HG03354 (cell line): Measurements from ENCODE around the gene TM9SF1.

ENCODE experiments used
- ATAC-seq: cut with Tn5 transposase; IDR thresholded peaks from one replicate; pipeline ENCODE4 v1.9.1; 2021; ENCODE audit warnings: mild to moderate bottlenecking; ENCODE audit not compliant: unreplicated experiment, poor library complexity, severe bottlenecking

TM9SF1 gene

DNA sequence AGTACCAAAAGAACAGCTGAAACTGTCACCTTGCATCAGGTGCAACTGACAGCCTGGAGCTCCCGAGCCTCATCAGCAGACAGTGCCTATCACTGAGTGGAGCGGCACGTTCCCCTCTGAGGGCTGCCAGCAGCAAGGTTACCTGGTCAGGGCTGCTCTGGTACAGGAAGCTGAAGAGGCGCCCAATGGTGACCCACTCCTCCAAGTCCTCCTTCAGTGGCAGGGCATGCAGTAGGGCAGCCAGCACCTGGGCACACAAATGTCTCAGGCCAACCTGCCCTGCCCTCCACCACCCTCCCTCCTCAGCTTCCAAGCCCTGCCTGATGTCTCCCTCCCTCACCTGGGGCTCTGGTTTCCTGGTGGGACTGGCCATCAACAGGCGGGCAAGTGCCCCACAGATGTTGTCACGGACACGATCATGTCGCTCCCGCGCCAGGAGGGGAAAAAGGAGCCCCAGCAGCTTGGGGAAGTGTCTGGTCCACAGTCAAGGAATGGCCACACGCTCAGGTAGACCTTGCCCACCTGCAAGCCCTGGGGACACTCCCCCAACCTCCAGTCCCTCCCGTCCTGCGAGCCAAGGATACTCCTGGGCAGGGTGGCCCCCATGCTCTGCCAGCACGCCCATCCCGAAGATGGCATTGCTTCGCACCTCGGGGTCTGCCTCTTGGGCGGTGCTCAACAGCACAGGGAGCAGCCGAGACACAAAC lies 13.7 kb downstream of the TM9SF1 start:
- ATAC-seq = no peak

DNA sequence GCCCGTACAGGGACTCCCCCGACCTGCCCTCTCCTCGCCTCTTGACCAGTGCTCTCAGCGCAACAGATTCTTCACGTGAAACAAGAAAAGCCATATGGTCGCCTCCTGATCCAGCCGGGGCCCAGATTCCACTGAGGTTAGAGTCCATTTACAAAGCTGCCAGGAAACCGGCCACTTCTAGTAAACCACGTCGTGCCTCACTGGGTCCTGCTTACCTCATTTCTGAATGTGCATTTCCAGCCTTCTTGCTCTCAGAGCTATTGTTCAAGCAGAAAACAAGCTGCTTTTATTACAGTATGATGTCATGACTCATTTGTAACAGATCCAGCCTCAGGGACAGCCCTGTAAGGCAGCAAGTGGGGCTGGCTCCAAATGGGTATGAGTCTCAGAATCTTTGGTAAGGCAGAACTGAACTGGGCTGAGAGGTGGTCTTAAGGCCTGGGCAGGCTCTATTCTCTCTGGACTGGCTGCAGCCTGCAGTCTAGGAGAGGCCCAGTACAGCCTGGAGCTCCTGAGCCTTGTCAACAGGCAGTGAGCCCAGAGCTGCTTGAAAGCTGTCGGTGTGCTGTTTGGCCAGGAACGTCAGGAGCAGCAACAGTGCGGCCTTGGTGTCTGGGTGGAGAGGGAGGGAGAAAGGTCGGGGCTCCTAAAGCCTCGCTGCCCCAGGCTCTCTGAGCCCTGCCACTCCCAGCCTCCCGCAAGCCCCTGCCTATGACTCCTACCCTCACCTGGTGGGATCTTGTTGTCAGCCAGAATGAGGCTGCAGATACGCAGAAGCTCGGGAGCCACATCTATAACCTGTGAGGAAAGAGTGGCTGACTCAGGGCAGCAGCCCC lies 15.1 kb downstream of the TM9SF1 start:
- ATAC-seq = no peak

DNA sequence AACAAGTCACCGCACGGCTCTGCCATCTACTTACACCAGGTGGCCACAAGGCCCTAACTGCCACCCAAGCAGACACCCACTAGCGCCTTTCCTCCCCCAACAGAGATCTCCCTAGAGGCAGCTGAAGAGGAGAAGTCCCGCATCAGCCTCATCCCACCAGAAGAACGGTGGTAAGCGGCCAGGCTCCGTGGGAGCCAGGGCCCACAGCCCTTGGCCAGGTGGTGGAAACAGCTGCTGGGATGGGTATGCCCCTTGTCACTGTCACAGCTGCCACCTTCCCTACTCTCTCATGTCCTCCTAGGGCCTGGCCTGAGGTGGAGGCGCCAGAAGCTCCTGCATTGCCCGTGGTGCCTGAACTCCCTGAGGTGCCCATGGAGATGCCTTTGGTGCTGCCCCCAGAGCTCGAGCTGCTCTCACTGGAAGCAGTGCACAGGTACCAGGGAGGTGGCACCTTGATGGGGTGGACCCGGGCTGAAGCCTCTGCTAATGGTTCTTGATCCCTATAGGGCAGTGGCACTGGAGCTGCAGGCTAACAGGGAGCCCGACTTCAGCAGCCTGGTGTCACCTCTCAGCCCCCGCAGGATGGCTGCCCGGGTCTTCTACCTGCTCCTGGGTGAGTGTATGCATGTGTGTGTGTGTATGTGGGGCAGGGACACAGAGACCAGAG lies 15.8 kb downstream of the TM9SF1 start:
- no peak for ATAC-seq

DNA sequence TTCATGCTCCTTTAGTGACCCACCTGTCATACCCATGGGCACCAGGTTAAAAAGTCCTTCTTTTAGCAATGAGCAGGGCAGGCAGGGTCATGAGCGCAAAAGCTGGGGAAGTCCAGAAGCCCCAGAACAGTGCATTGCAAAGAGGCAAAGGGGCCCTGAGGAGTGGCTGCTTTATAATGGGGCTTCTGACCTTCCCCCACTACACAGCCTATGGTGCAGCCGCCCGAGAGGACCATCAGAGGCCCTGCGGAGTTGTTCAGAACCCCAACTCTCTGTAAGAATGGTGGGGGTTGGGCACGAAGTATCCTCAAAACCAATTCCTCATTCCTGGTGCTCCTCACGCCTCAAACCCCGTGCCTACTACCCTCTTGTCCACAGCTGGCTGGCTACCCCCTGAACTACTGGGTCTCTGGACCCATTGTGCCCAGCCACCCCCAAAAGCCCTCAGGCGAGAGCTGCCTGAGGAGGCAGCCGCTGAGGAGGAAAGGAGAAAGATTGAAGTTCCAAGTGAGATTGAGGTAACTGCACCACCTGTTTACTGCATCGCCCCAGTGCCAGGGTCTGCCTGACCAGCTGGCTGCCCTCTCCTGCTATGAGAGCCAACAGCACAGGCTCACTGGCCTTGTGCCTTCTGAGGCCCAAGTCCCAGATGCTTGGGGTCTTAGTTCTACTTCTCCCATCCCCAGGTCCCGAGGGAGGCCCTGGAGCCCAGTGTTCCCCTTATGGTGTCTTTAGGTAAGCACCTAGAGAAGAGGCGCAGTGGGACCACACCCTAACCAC lies 16.7 kb downstream of the TM9SF1 start:
- no peak for ATAC-seq

DNA sequence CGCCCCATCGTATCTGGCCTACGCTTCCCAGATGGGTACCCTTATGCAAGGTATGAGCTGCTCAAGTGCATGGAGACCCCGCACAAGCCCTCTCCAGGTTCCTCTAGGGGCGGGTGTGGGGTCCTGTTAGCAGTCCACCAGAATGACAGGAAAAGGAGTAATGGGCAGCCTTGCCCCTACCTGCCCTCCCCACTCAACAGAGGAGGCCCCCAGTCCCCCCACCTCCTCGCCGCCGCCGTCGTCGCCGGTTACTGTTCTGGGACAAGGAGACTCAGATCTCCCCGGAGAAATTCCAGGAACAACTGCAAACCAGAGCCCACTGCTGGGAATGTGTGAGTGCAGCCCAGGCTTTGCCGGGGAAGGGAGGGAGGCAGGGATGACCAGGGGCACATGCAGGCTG lies 17.4 kb downstream of the TM9SF1 start:
- no peak for ATAC-seq

DNA sequence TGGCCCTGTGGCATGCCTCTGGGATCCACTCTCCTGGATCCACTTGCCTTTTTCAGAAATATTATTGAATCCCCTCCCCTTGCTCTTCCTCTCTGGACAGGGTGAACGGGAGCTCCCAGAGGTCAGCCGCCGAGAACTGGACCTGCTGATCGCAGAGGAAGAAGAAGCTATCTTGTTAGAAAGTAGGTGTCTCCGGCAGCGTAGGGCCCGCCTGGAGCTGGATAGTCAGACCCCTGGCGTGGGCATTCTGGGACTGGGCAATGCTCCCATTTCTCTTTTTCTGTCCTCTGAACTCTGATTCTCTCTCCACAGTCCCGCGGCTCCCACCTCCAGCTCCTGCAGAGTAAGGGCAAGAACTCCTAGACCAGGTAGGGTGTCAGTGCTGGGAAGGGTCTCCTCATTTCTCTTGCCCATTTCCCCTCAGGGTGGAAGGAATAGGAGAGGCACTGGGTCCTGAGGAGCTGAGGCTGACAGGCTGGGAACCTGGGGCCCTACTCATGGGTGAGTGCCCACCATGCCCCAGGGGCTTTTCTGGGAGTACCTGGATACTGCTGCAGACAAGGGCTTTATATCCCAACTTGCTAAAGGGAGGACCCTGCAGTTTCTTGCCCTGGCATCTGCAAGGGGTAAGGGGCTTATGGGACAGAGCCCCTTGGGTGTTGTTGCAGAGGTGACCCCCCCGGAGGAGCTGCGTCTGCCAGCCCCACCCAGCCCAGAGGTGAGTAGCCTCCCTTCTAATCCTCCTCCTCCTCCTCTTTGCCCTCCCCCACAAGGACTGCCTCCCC lies 18.0 kb downstream of the TM9SF1 start:
- no peak for ATAC-seq

DNA sequence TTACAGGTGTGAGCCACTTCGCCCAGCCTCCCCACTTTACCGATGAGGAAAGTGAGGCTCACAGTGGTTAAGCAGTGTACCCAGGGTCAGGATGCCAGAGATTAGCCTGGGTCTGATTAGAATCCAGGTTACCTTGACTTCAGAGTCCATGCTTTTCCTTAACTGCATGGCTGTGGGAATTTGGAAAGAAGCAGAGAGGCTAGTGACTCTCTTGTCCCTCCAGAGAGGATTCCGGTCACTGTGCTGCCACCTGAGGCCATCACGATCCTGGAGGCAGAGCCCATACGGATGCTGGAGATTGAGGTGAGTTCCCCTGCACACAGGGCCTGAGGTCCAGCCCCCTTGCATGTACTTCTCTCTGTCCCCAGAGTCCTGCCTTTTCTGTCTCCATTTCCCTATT lies 18.6 kb downstream of the TM9SF1 start:
- no peak for ATAC-seq

DNA sequence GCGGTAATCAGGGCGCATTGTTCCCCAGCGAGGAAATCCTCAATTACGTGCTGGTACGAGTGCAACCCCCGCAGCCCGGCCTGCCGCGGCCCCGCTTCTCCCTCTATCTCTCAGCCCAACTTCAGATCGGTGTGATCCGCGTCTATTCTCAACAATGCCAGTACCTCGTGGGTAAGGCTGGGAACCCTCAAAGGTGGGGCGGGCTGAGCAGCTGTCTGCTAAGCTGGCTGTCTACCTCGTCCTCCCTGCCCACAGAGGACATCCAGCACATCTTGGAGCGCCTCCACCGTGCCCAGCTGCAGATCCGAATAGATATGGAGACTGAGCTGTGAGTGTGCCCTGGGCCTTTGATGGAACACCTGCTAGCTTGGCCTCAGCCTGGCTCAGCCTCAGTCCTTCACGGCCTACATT lies 22.4 kb downstream of the TM9SF1 start:
- no peak for ATAC-seq

DNA sequence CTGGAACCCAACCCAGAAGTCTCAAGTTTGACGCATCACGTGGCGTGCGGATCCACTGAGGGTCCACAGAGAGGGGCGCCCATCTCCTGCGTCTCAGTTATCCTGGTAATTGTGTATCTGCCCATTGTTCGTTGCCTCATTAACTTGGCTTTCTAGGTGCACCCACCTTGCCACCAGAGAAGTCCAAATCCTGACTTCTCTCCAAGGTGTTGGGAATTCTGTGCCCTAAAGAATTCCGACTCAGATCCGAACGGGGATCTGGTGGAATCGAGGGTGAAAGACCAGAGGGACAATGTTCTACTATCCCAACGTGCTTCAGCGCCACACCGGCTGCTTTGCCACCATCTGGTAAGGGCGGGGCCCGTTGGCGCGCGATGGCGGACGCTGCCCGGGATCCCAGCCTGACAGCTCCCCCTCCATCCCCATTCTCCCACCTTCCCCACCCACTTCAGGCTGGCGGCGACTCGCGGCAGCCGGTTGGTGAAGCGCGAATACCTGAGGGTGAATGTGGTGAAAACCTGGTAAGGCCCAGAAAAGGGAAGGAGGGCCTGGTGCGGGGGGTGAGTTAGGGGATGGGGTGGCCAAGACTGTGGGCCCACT lies 22.9 kb downstream of the TM9SF1 start:
- ATAC-seq = no peak

DNA sequence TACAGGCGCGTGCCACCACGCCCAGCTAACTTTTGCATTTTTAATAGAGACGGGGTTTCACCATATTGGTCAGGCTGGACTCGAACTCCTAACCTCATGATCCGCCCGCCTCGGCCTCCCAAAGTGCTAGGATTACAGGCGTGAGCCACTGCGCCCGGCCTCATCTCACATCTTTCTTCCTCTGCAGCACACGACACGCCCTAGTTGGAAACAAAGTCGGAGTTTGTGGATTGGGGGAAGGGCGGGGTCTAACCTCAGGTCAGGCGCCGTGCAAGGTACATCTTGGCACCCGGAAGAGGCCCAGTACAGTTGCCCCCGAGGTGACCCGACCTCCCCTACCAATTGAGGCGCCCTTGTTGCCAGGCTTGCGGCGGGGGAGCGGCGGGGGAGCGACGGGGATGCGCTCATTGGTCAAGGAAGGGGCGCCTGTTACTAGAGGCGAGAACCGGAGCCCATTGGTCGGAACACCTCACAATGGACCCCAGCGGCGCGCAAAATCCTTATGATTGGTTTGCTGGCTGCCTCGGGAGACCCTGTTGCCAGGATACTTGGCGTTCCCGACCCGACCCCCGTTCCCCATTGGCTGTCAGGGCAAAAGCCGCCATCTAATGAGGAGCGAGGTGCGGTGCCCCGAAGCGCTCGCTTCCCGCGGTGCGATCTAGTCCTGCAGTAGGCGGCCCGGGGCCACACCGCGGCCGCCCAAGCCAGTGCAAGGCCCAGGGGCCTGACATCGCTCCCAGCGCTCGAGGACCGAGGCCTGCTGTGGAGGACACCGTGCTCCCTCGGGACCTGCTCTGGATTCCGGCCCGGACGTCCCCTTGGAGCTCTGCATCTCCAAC lies 23.6 kb downstream of the TM9SF1 start, which contains the start of gene REC8:
Gene REC8 (plus strand): TSS at position 659 of the 839 bp plus-strand sequence. CDS start 473 bp downstream, outside the sequence.
- ATAC-seq = peak; percentile 88

DNA sequence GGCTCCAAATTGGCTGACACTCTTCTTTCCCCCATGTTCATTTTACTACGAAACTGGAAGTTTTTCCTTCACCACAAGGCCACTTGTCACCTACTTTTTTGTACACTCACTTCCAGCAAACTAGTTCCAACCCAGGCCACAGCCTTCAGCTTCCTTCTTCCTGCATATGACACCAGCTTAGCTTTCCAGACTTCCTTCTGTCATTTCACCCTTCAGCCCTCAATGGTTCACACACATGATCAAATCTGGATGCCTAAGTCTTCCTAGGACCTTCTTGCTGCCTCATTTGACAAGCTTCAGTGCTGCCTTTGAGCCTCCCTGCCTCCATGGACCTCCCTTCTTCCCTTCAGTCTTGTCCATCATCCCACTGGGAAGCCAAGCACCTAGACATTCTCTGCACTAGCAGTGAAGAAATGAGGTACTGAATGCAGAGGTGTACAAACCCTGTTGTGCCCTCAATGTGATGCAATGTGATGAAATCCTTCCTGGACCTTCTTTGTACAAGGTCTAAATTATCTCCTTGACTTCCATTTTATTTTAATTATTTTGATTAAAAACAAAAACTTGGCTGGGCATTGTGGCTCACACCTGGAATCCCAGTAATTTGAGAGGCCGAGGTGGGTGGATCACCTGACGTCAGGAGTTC lies 27.6 kb downstream of the TM9SF1 start:
- no peak for ATAC-seq

DNA sequence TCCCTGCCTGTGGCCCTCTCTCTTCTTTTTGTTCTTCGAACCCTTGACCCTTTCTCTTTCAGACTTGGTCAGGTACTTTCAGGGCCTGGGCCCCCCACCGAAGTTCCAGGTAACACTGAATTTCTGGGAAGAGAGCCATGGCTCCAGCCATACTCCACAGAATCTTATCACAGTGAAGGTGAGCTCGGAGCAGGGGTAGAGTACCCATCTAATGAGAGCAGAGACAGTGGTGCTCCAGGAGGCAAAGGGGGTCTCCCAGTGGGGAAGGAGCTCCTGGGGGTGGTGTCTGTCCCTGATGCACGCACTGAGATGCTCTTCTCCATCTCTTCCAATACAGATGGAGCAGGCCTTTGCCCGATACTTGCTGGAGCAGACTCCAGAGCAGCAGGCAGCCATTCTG lies 29.5 kb downstream of the TM9SF1 start:
- no peak for ATAC-seq

DNA sequence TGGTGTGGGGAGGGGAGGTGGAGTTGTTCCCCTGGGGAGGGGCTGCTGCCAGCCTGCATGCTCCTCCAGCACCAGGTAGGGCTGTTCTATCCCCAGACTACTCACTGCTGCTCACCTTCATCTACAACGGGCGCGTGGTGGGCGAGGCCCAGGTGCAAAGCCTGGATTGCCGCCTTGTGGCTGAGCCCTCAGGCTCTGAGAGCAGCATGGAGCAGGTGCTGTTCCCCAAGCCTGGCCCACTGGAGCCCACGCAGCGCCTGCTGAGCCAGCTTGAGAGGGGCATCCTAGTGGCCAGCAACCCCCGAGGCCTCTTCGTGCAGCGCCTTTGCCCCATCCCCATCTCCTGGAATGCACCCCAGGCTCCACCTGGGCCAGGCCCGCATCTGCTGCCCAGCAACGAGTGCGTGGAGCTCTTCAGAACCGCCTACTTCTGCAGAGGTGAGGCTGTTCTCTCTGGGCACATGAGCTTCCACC lies 30.7 kb downstream of the TM9SF1 start:
- ATAC-seq = no peak

DNA sequence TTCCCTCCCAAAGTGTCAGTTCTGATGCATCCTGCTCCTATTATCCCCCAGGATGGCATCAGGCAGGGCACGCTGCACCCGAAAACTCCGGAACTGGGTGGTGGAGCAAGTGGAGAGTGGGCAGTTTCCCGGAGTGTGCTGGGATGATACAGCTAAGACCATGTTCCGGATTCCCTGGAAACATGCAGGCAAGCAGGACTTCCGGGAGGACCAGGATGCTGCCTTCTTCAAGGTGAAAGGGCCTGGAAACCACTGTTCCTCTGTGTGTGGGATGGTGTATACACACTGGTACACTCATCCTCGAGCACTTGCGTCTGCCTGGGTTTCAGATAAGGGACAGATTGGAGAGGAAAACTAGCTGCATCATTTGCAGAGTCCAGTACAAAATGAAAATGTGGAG lies 33.1 kb downstream of the TM9SF1 start:
- no peak for ATAC-seq

DNA sequence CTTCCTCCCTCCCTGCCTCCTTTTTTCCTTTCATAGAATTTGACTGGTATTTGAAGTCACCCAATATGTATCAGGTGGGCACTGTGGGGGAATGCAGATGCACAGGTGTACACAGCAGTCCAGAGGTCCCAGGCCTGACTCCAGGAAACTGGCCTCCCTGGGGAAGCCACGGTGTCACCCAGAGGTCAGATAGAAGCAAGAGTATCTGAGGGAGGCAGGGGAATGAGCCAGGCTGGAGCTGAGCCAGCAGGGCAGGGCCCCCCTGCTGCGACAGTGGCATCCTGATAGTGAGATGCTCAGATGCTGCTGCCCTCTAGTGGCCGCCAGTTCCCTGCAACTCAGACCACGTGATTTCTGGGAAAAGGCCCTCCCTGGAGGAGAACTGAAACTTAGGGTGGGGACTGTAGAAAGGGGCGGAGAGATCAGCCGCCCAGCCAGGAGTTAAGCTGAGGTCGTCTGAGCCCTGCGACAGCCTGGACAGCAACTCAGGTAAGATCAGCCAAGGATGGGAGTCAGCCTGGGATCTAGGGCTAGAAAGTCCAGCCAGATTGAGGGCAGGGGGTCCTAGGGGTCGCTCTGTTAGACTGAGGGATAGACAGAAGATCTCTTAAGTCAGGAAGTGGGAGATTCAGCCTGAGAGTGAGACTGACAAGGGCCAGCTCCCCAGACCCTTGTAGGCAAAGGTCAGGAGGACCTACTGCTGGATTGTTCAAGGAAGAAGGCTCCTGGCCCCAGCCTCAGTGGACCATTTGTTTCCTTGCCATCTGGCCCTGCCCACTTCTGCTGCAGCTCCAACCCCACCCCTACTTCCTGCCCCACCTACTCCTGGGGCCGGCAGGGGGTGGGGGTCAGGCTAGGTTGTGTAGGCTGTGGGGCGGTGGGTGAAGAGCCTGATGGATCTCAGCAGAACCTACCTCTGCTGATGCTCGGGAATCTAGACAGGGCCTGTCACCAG lies 34.1 kb downstream of the TM9SF1 start, which contains the start of gene IRF9:
Gene IRF9 (plus strand): TSS at position 416 of the 955 bp plus-strand sequence. CDS start 880 bp downstream, outside the sequence.
- peak; percentile 87 for ATAC-seq

DNA sequence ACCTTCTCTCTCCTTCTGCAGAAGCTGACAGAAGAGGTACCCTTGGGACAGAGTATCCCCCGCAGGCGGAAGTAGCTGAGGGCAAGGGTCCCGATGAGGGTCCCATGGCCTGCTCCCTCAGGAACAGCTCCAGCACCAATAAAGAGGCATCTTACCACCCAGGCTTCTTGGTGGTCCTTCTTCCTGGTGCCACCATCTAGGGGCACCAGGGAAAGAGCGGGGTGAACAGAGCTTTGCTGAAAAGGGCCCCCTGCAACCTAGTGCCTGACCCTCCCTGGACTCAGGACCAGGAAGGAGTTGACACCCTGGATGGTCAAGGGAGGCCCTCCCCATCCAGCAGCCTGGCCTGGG lies 34.8 kb downstream of the TM9SF1 start:
- no peak for ATAC-seq
